ENCODE results near the gene APBB2. TPM values are rescaled to one million over a fixed set of nuclear protein-coding genes. Genes with fewer than 3 reads are reported as not detected.

APBB2 gene
- total and polyA plus RNA-seq, 2 of the 8 experiments (the other 6 are each of a cell fraction or from before 2014, with no cell fraction given) = 58.7 to 59.4 TPM

- no peak overlapping the region for H2BK5ac ChIP-seq (ENCODE audit: low read depth, low read length)
- ChIA-PET POLR2A (ENCODE audit: partially characterized antibody) (no interaction called here), CTCF (ENCODE audit: partially characterized antibody) (interaction anchor here (1.1 to 1.7 kb wide), 3 partner anchors 9 to 156 kb away, joined by 3 to 7 read pairs (median 5); no protein-coding TSS in a partner anchor)
- peaks cover 0 to 2% (median 0%) of the 10 kb centered on the region in 4 experiments; a peak in 1 of 7 replicates for H3K4me1 ChIP-seq (replicated peaks in 1 of 4; ENCODE audit: control insufficient read depth in 3 of 4, insufficient read depth in 4 of 4, low read length in 3 of 4)
- 0 out of 2 replicates have a peak, but pooled peaks cover 2% of the 10 kb centered on the region for H3K79me1 ChIP-seq (ENCODE audit: low read depth, low read length)
- peaks cover 0 to 4% of the 10 kb centered on the region in 2 experiments; a peak in 1 of 4 replicates for H3K79me2 ChIP-seq (ENCODE audit: control insufficient read depth in 1 of 2, insufficient read depth in 2 of 2, low read length in 2 of 2)
- H4K5ac ChIP-seq (ENCODE audit: insufficient read length, low read depth, low read length) = no peak overlapping the region
- H3K23me2 ChIP-seq (ENCODE audit: low read depth, low read length) = no peaks in the 10 kb centered on the region
- no peaks in the 10 kb centered on the region for H4K20me1 ChIP-seq (replicated peaks in 1 of 2; ENCODE audit: control insufficient read depth in 1 of 2, insufficient read depth in 2 of 2, low read length in 2 of 2)
- H3K14ac ChIP-seq (ENCODE audit: insufficient read length) = no peak overlapping the region
- WGBS, 2 experiments (ENCODE audit: extremely low coverage in 1 of 2, insufficient coverage in 1 of 2, insufficient read length in 1 of 2, insufficient replicate concordance in 2 of 2, low coverage in 1 of 2, low lambda C conversion rate in 2 of 2, missing lambda C conversion rate in 1 of 2) = 88% methylated on average over 4 of the region's 4 CpGs; no CpG with 5 or more reads in 1 of the 2 experiments
- no peak overlapping the region for H2BK20ac ChIP-seq (ENCODE audit: low read length)
- H2BK12ac ChIP-seq (ENCODE audit: low read depth, low read length) = no peak overlapping the region
- no peak overlapping the region for H4K91ac ChIP-seq (replicated peaks; ENCODE audit: insufficient read length, low read length)
- no peak for FAIRE-seq
- no peak overlapping the region for H3K23ac ChIP-seq (ENCODE audit: insufficient read length)
- no peak for DNase-seq (ENCODE audit: low read depth in 1 of 2, low spot score in 2 of 2)
- no peak overlapping the region for H2BK120ac ChIP-seq (replicated peaks; ENCODE audit: low read depth, low read length)
- no peak overlapping the region for H3K18ac ChIP-seq (ENCODE audit: extremely low read depth, low read length)
- H2AK5ac ChIP-seq (ENCODE audit: low read depth, low read length) = no peak overlapping the region
- H3K9me3 ChIP-seq (ENCODE audit: insufficient read depth in 2 of 2, low read depth in 1 of 2, low read length in 1 of 2) = no peaks in the 10 kb centered on the region
- no peaks in the 10 kb centered on the region for H3K27me3 ChIP-seq (replicated peaks in 1 of 4; ENCODE audit: control insufficient read depth in 3 of 4, extremely low read depth in 1 of 4, insufficient read depth in 3 of 4, low read length in 3 of 4)
- H3K27ac ChIP-seq (ENCODE audit: low read depth, low read length) = no peak overlapping the region
- H3K56ac ChIP-seq (replicated peaks; ENCODE audit: insufficient read length, low read depth, low read length) = no peak overlapping the region
- no peak overlapping the region for H4K8ac ChIP-seq (ENCODE audit: extremely low read depth, insufficient read depth, low read length)
- H3K4ac ChIP-seq (replicated peaks; ENCODE audit: insufficient read length, low read depth, low read length) = no peak overlapping the region
- no peak overlapping the region for H3K9ac ChIP-seq (replicated peaks in 1 of 4; ENCODE audit: extremely low read depth in 1 of 4, low read depth in 3 of 4, low read length in 3 of 4)
- H3K4me3 ChIP-seq (ENCODE audit: extremely low read depth in 1 of 4, insufficient read depth in 2 of 4, low read depth in 3 of 4, low read length in 4 of 4) = no peak overlapping the region
- H3K36me3 ChIP-seq (ENCODE audit: control insufficient read depth in 2 of 4, insufficient read depth in 4 of 4, low read length in 3 of 4) = no peaks in the 10 kb centered on the region
- no peak overlapping the region for H2AFZ ChIP-seq (ENCODE audit: low read length)
- no peak overlapping the region for H2BK15ac ChIP-seq (ENCODE audit: low read length)
- no peak overlapping the region for H3K4me2 ChIP-seq (ENCODE audit: insufficient read depth in 1 of 2, low read depth in 2 of 2, low read length in 2 of 2)
- no peak for TF ChIP-seq KDM4A (IDR thresholded peaks at IDR 0.05; ENCODE audit: low read depth, low read length, severe bottlenecking)
- TF ChIP-seq E2F6 (IDR thresholded peaks at IDR 0.05) = no peak
- no peak for TF ChIP-seq CTBP2 (IDR thresholded peaks at IDR 0.05; ENCODE audit: borderline replicate concordance, insufficient read depth, insufficient read length, low read length)
- TF ChIP-seq TCF12 (IDR thresholded peaks at IDR 0.05; ENCODE audit: low read depth, low read length) = no peak
- no peak for TF ChIP-seq CEBPB (IDR thresholded peaks at IDR 0.05; ENCODE audit: low read depth, low read length)
Observed at GRCh38 chr4:41080976-41081375, 133.4 kb downstream of the APBB2 start.

All from H1 (cell line).